ENCODE results near the gene ELK1.

DNA sequence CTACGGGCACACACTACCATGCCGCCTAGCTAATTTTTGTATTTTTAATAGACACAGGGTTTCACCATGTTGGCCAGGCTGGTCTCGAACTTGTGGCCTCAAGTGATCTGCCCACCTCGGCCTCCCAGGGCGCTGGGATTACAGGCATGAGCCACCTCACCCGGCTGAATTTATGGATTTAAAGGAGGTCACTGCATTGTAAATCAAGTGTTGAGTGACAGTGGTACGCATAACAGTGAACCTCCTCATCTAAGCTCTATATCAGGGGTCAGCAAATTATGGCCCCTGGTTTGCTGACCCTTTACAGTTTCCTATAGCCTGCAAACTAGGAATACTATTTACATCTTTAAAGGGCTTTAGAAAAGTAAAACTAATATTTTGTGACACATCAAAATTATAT, 11.2 kb upstream of the ELK1 start:
- TF ChIP-seq POLR2AphosphoS5 (IDR thresholded peaks at IDR 0.05; ENCODE audit: borderline replicate concordance, low read depth, low read length) (no peak), EZH2 (IDR thresholded peaks at IDR 0.05) (no peak), FOXP2 (optimal IDR thresholded peaks at IDR 0.05; ENCODE audit: control extremely low read depth, extremely low read length, insufficient read depth) (no peak)

Data from SK-N-MC (cell line).